DOHH2 (cell line): ENCODE measurements around the gene PCCA.
"Not testable (repeated sequence)": the region's sequence is repeated elsewhere in the genome, so short reads cannot be mapped to it uniquely, and the experiment has no call there.

Experiments used
- H3F3A ChIP-seq: fragments of 200-600 bp; sonication (generic), shearing (Covaris generic); 2 replicates; pipeline ENCODE4 v1.6.0; 2016; ENCODE audit warnings: antibody characterized with exemption, mild to moderate bottlenecking; ENCODE audit not compliant: control insufficient read depth, insufficient read depth
- H3K27ac ChIP-seq: fragments of 200-600 bp; sonication (generic); 2 replicates; pipeline ENCODE4 v1.5.1; 2014; ENCODE audit warnings: low read depth, mild to moderate bottlenecking, low read length, moderate library complexity
- H3K27me3 ChIP-seq: fragments of 200-600 bp; sonication (generic); 2 replicates; pipeline ENCODE4 v1.6.1; 2014; ENCODE audit warnings: mild to moderate bottlenecking, low read length, mixed read lengths; ENCODE audit not compliant: control insufficient read depth
- H3K36me3 ChIP-seq: fragments of 200-600 bp; sonication (generic); 2 replicates; pipeline ENCODE4 v1.6.1; 2014; ENCODE audit warnings: mild to moderate bottlenecking, low read length, moderate library complexity, mixed read lengths; ENCODE audit not compliant: control insufficient read depth
- H3K4me1 ChIP-seq: fragments of 200-600 bp; sonication (generic); 2 replicates; pipeline ENCODE4 v1.6.1; 2014; ENCODE audit warnings: mild to moderate bottlenecking, low read length, mixed read lengths; ENCODE audit not compliant: control insufficient read depth
- H3K4me2 ChIP-seq: fragments of 200-600 bp; sonication (generic); 2 replicates; pipeline ENCODE4 v1.6.0; 2014; ENCODE audit warnings: mild to moderate bottlenecking, low read length, moderate library complexity
- H3K4me3 ChIP-seq: fragments of 200-600 bp; sonication (generic); 2 replicates; pipeline ENCODE4 v1.5.1; 2014; ENCODE audit warnings: mild to moderate bottlenecking, low read length, mixed read lengths
- H3K79me2 ChIP-seq: fragments of 200-600 bp; sonication (generic); 2 replicates; pipeline ENCODE4 v1.6.1; 2014; ENCODE audit warnings: mild to moderate bottlenecking, low read length, mixed read lengths; ENCODE audit not compliant: control insufficient read depth
- H3K9me2 ChIP-seq: fragments of 200-600 bp; sonication (generic); replicated peaks from 2 replicates; pipeline ENCODE4 v1.6.1; 2014; ENCODE audit warnings: mild to moderate bottlenecking, low read length, mixed read lengths; ENCODE audit not compliant: control insufficient read depth
- H3K9me3 ChIP-seq: fragments of 200-600 bp; sonication (generic); 2 replicates; pipeline ENCODE4 v1.6.1; 2014; ENCODE audit warnings: antibody characterized with exemption, low read length, mixed read lengths; ENCODE audit not compliant: control insufficient read depth, insufficient read depth
- H4K20me1 ChIP-seq: fragments of 200-600 bp; sonication (generic); 2 replicates; pipeline ENCODE4 v1.6.0; 2014; ENCODE audit warnings: low read depth, mild to moderate bottlenecking, antibody characterized with exemption, low read length, moderate library complexity; ENCODE audit not compliant: control insufficient read depth, insufficient read depth
- CTCF ChIP-seq: fragments of 200-600 bp; sonication (generic); IDR thresholded peaks from one replicate; pipeline ENCODE4 v1.5.1; 2014; ENCODE audit warnings: antibody characterized with exemption, mild to moderate bottlenecking, low read depth, low read length; ENCODE audit not compliant: poor library complexity, severe bottlenecking
- EZH2phosphoT487 ChIP-seq: fragments of 200-600 bp; sonication (generic); IDR thresholded peaks from 2 replicates; pipeline ENCODE4 v1.6.1; 2017; ENCODE audit warnings: borderline replicate concordance, mild to moderate bottlenecking, antibody characterized with exemption, low read length, moderate library complexity, mixed read lengths

Gene PCCA

DNA sequence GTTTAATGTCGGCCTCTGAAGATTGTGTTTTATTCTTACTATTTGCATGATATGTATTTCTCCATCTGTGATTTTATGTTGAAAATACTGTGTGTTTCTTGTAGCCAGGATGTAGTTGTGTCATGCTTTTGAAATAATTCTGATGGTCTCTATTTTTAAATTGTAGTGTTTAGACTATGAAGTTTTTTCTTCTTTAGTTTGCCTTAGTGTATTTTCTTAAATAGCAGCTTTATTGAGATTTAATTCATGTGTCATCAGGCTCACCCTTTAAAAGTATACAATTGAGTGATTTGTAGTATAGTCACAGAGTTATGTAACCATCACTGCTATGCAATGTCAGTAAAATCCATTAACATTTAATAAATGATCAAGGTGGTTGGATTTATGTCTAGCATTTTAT lies 74.5 kb downstream of the PCCA start:
- H3K27ac ChIP-seq: no peak overlapping the region
- H3K79me2 ChIP-seq: no peaks in the 10 kb centered on the region
- no peaks in the 10 kb centered on the region for H3K27me3 ChIP-seq
- H3F3A ChIP-seq: no peaks in the 10 kb centered on the region
- TF ChIP-seq CTCF: no peak
- no peak for TF ChIP-seq EZH2phosphoT487
- no peaks in the 10 kb centered on the region for H4K20me1 ChIP-seq
- no peak overlapping the region for H3K4me3 ChIP-seq
- no peaks in the 10 kb centered on the region for H3K4me1 ChIP-seq
- no peaks in the 10 kb centered on the region for H3K36me3 ChIP-seq
- no peak overlapping the region for H3K4me2 ChIP-seq
- no peaks in the 10 kb centered on the region for H3K9me3 ChIP-seq
- no peaks in the 10 kb centered on the region for H3K9me2 ChIP-seq

DNA sequence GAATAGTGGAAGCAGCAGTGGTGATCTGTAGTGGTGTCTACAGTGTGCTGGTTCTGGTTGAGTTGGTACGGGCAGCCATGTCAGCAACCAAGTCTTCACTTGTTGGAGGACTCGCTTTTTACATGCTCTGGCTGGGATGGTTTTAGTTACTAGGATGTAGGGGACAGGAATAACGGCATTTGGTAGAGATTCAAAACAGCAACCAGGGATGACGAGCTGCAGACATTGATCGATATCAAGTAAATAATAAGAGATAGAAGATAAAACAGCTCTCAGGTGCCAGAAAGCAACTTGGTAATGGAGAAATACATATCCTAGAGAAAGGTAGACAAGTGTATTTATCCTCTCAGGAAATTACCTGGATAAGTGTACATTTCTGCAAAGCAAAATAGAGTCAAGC lies 84.3 kb downstream of the PCCA start:
- H3K9me2 ChIP-seq: no peaks in the 10 kb centered on the region
- no peak overlapping the region for H3K4me2 ChIP-seq
- H3K36me3 ChIP-seq: no peaks in the 10 kb centered on the region
- no peaks in the 10 kb centered on the region for H4K20me1 ChIP-seq
- TF ChIP-seq CTCF: no peak
- TF ChIP-seq EZH2phosphoT487: no peak
- H3F3A ChIP-seq: no peaks in the 10 kb centered on the region
- no peak overlapping the region for H3K4me3 ChIP-seq
- H3K79me2 ChIP-seq: no peaks in the 10 kb centered on the region
- H3K27me3 ChIP-seq: no peaks in the 10 kb centered on the region
- no peak overlapping the region for H3K27ac ChIP-seq
- H3K9me3 ChIP-seq: no peaks in the 10 kb centered on the region
- no peaks in the 10 kb centered on the region for H3K4me1 ChIP-seq

DNA sequence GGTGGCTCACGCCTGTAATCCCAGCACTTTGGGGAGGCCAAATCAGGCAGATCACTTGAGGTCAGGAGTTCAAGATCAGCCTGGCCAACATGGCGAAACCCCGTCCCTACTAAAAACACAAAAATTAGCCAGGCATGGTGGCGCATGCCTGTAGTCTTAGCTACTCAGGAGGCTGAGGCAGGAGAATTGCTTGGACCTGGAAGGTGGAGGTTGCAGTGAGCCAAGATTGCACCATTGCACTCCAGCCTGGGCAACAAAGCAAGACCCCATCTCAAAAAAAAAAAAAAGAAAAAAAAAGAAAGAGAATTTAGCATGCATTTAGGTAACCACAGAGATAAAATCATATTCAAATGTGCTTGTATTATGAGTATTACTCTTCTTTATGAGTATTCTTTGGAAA lies 85.6 kb downstream of the PCCA start:
- not testable (repeated sequence) for H3K9me2 ChIP-seq, H3K79me2 ChIP-seq, H3K27ac ChIP-seq, H3K9me3 ChIP-seq, H3K4me1 ChIP-seq, H3K4me3 ChIP-seq, H3K36me3 ChIP-seq, H4K20me1 ChIP-seq, H3K4me2 ChIP-seq, H3F3A ChIP-seq, H3K27me3 ChIP-seq

- TF ChIP-seq EZH2phosphoT487: no peak
- no peak for TF ChIP-seq CTCF
- H3K27me3 ChIP-seq: no peaks in the 10 kb centered on the region
- no peak overlapping the region for H3K4me3 ChIP-seq
- H3K4me2 ChIP-seq: no peak overlapping the region
- H3K9me2 ChIP-seq: no peaks in the 10 kb centered on the region
- no peaks in the 10 kb centered on the region for H4K20me1 ChIP-seq
- no peak overlapping the region for H3K27ac ChIP-seq
- no peaks in the 10 kb centered on the region for H3F3A ChIP-seq
- H3K79me2 ChIP-seq: no peaks in the 10 kb centered on the region
- H3K9me3 ChIP-seq: no peaks in the 10 kb centered on the region
- H3K36me3 ChIP-seq: no peaks in the 10 kb centered on the region
- no peaks in the 10 kb centered on the region for H3K4me1 ChIP-seq
Measured at GRCh38 chr13:100175078-100175802, 86.3 kb downstream of the PCCA start.
